MCF 10A (cell line): ENCODE measurements around the gene TERB1. TPM values are rescaled to one million over a fixed set of nuclear protein-coding genes. Genes with fewer than 3 reads are reported as not detected.

Experiments
- BruUV-seq: library from RNA; stranded (reverse); fragments of 400-500 nt; replicated peaks from 2 replicates; lab custom pipeline; 2021; lab: Mats Ljungman, UMichigan
- CTCF ChIA-PET: fragments of 300-600 bp; sonication (Branson Sonifier 250); formaldehyde crosslinking; extraction: SDS; loops from one replicate; lab custom pipeline; 2021; ENCODE audit warnings: antibody characterized with exemption, inconsistent platforms; lab: Yijun Ruan, JAX
- POLR2A ChIA-PET: fragments of 300-600, 350-650 bp; sonication (Branson Sonifier 250); formaldehyde crosslinking; extraction: SDS; loops from one replicate; lab custom pipeline; 2020; ENCODE audit warnings: antibody characterized with exemption, inconsistent platforms; lab: Yijun Ruan, JAX
- DNase-seq: peaks from one replicate; pipeline ENCODE4 v3.0.0-alpha.2; 2018; ENCODE audit not compliant: unreplicated experiment
- H3K27ac Mint-ChIP-seq: one replicate; pipeline ENCODE4 v1.8.0; 2022; ENCODE audit warnings: mild to moderate bottlenecking, low read depth, mixed read lengths; ENCODE audit not compliant: unreplicated experiment
- H3K27me3 Mint-ChIP-seq: one replicate; pipeline ENCODE4 v1.8.0; 2022; ENCODE audit warnings: mixed read lengths; ENCODE audit not compliant: insufficient read depth, unreplicated experiment
- H3K36me3 Mint-ChIP-seq: one replicate; pipeline ENCODE4 v1.8.0; 2022; ENCODE audit warnings: mild to moderate bottlenecking, moderate library complexity, mixed read lengths; ENCODE audit not compliant: insufficient read depth, unreplicated experiment
- H3K4me1 Mint-ChIP-seq: one replicate; pipeline ENCODE4 v1.8.0; 2022; ENCODE audit warnings: mixed read lengths; ENCODE audit not compliant: insufficient read depth, unreplicated experiment
- H3K4me3 Mint-ChIP-seq: one replicate; pipeline ENCODE4 v1.8.0; 2022; ENCODE audit warnings: mild to moderate bottlenecking, moderate library complexity, mixed read lengths; ENCODE audit not compliant: unreplicated experiment
- H3K9me3 Mint-ChIP-seq: one replicate; pipeline ENCODE4 v1.8.0; 2022; ENCODE audit warnings: mixed read lengths; ENCODE audit not compliant: unreplicated experiment
- CTCF ChIP-seq: fragments of 200-600 bp; IDR thresholded peaks from one replicate; pipeline ENCODE4 v1.8.0; 2022; ENCODE audit warnings: antibody characterized with exemption, mild to moderate bottlenecking; ENCODE audit not compliant: unreplicated experiment
- intact Hi-C: fragments of 100-400 bp; cut with micrococcal nuclease; formaldehyde crosslinking; loops from 2 replicates; pipeline ENCODE4 v1.14.1; 2022
- total RNA-seq: library from RNA; stranded (reverse); gene quantifications from 2 replicates; pipeline ENCODE4 v1.2.3, GENCODE V29; 2022

Gene TERB1
- total RNA-seq, 1 experiment from 2014 or later = 0.26 TPM

DNA sequence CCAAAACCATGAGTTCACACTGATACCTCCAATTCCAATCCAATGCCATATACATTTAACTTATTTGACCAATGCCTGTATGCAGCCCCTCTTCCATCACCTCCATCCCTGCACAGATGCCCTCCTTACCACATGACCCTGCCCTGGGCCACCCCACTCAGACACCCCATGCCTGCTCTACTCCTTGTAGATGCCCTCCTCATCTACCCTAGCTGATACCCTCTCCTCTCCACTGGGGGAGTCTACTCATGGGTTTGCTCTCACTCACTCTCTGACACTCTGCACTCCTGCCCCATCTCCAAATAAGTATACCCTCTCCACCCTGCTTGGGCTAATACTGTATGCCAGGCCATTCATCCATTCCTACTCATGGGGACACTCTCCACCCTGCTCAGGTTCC is 88.9 kb downstream of the TERB1 start:
- no peaks in the 10 kb centered on the region for H3K36me3 Mint-ChIP-seq
- ChIA-PET POLR2A (interaction anchor here (1.2 kb wide), 1 partner anchor 44 kb away, joined by 3 read pairs; no protein-coding TSS in a partner anchor), CTCF (interaction anchor here (0.7 to 1.6 kb wide), 7 partner anchors 10 to 190 kb away, joined by 3 to 6 read pairs (median 3); no protein-coding TSS in a partner anchor)
- peaks cover 10% of the 10 kb centered on the region for H3K4me1 Mint-ChIP-seq
- no peak overlapping the region for H3K27ac Mint-ChIP-seq
- no peak for DNase-seq
- peaks cover 9% of the 10 kb centered on the region for H3K9me3 Mint-ChIP-seq
- intact Hi-C loops = no loop called here
- no peak for TF ChIP-seq CTCF
- no peak overlapping the region for H3K4me3 Mint-ChIP-seq
- no peaks in the 10 kb centered on the region for H3K27me3 Mint-ChIP-seq
- no TSS peak for BruUV-seq

GRCh38 chr16:66711581-66711980 is 89.8 kb downstream of the TERB1 start:
- POLR2A ChIA-PET = no interaction called here
- BruUV-seq = no TSS peak
- Mint-ChIP-seq H3K27me3 (no peaks in the 10 kb centered on the region), H3K27ac (no peak overlapping the region), H3K36me3 (no peaks in the 10 kb centered on the region), H3K4me1 (peaks cover 10% of the 10 kb centered on the region), H3K4me3 (no peak overlapping the region), H3K9me3 (peaks cover 9% of the 10 kb centered on the region)
- CTCF ChIA-PET = interaction anchor here (1.0 to 1.2 kb wide), 3 partner anchors 16 to 32 kb away, joined by 3 read pairs; no protein-coding TSS in a partner anchor
- intact Hi-C loops = no loop called here
- TF ChIP-seq CTCF = no peak
- no peak for DNase-seq

DNA sequence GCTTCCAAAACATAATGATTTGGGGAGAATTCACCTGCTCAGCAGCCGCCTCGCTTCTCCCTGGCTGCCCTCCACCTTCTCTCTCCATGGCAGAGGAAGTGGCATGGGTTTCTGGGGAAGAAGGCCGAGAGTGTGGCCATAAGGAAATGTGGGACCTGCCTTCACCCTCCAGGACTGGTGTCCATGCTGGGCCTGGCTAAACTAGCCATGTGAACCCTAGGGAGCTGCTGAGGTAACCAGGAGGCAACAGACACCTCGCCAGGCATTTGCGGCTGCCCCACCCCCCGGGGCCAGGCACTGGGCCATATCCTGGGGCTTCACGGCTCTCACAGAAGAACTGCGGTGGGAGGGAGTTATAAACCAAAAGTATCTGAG is 94.9 kb downstream of the TERB1 start:
- Mint-ChIP-seq H3K36me3 (no peaks in the 10 kb centered on the region), H3K9me3 (no peaks in the 10 kb centered on the region), H3K4me3 (no peak overlapping the region), H3K4me1 (no peaks in the 10 kb centered on the region), H3K27me3 (no peaks in the 10 kb centered on the region), H3K27ac (no peak overlapping the region)
- DNase-seq = no peak
- intact Hi-C loops = no loop called here
- no peak for TF ChIP-seq CTCF
- no TSS peak for BruUV-seq
- CTCF ChIA-PET = interaction anchor here (1.3 kb wide), 1 partner anchor 24 kb away, joined by 3 read pairs; no protein-coding TSS in a partner anchor
- POLR2A ChIA-PET = no interaction called here

GRCh38 chr16:66705790-66706505 is 95.4 kb downstream of the TERB1 start:
- Mint-ChIP-seq H3K9me3 (no peaks in the 10 kb centered on the region), H3K36me3 (no peaks in the 10 kb centered on the region), H3K4me3 (no peak overlapping the region), H3K27ac (no peak overlapping the region), H3K4me1 (no peaks in the 10 kb centered on the region), H3K27me3 (no peaks in the 10 kb centered on the region)
- CTCF ChIA-PET = interaction anchor here (1.2 to 1.3 kb wide), 2 partner anchors 9 to 24 kb away, joined by 3 read pairs; no protein-coding TSS in a partner anchor
- no peak for TF ChIP-seq CTCF
- DNase-seq = no peak
- BruUV-seq = no TSS peak
- intact Hi-C loops = no loop called here
- POLR2A ChIA-PET = no interaction called here

Other genes with a start within 250 kb of the TERB1 start
- gene CKLF, start 249.0 kb downstream of the TERB1 start, total RNA-seq = 41.3 and 57.8 TPM in 2 replicates
- gene CMTM1, start 235.1 kb downstream of the TERB1 start, total RNA-seq = 2.1 and 4.8 TPM in 2 replicates
- not detected in 2 replicates for gene CMTM2, start 222.1 kb downstream of the TERB1 start, total RNA-seq
- gene CMTM3, start 196.9 kb downstream of the TERB1 start, total RNA-seq = 4.3 and 5.7 TPM in 2 replicates
- gene CMTM4, start 104.8 kb downstream of the TERB1 start, total RNA-seq = 27.2 and 36.7 TPM in 2 replicates
- gene DYNC1LI2, start 50.0 kb downstream of the TERB1 start, total RNA-seq = 97.7 and 106 TPM in 2 replicates
- gene NAE1, start 29.4 kb upstream of the TERB1 start, total RNA-seq = 65.5 and 65.7 TPM in 2 replicates
- gene CA7, start 42.8 kb upstream of the TERB1 start, total RNA-seq = not detected in 2 replicates
- gene PDP2, start 78.9 kb upstream of the TERB1 start, total RNA-seq = 21.5 and 22.8 TPM in 2 replicates
- 0.25 TPM in 1 of 2 replicates, not detected in the other for gene CDH16, start 117.3 kb upstream of the TERB1 start, total RNA-seq
- 0.29 TPM in 1 of 2 replicates, not detected in the other for gene RRAD, start 124.0 kb upstream of the TERB1 start, total RNA-seq
- 133 and 159 TPM in 2 replicates for gene CIAO2B, start 132.8 kb upstream of the TERB1 start, total RNA-seq
- 65.7 and 68.7 TPM in 2 replicates for gene CES2, start 133.9 kb upstream of the TERB1 start, total RNA-seq
- gene CES3, start 159.7 kb upstream of the TERB1 start, total RNA-seq = 0.52 and 0.65 TPM in 2 replicates
- 5.1 and 6.6 TPM in 2 replicates for gene CES4A, start 187.0 kb upstream of the TERB1 start, total RNA-seq
- 87.1 and 105 TPM in 2 replicates for gene CBFB, start 227.6 kb upstream of the TERB1 start, total RNA-seq